ENCODE results near the gene BNC2. TPM values are rescaled to one million over a fixed set of nuclear protein-coding genes. Genes with fewer than 3 reads are reported as not detected.

BNC2 gene
- total RNA-seq, 1 donor from 2014 or later: 38.0 TPM

DNA sequence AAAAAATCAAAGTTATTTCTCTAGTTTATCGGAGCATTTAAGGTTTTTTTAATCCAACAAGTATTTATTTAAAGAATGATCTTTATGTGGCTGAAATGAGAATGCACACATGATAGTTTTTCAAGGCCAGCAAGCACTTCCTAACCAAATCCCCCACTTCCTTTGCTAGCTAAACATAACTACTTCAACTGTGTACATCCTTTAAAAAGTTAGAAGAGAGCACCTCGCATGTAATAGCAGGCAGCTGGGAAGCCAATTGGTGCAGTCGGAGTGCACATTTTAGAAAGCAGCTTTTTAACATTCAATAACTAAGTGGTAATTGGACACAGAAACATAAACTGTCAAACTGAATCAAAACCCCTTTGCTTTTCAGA lies 245.7 kb downstream of the BNC2 start:
- peak overlapping the region; percentile 41 for H3K4me3 Mint-ChIP-seq (ENCODE audit: unreplicated experiment)

GRCh38 chr9:16623989-16624743 lies 246.3 kb downstream of the BNC2 start:
- DNase-seq (ENCODE audit: low read depth): no peak
- peak; percentile 9 for FAIRE-seq
- H3K79me2 ChIP-seq (ENCODE audit: insufficient read depth, low read length): peaks cover 11% of the 10 kb centered on the region
- no peak overlapping the region for H3K4me3 ChIP-seq (ENCODE audit: insufficient read depth, low read depth, low read length)
- H3K9me3 Mint-ChIP-seq (ENCODE audit: unreplicated experiment): no peaks in the 10 kb centered on the region
- no peak overlapping the region for H2AFZ ChIP-seq (ENCODE audit: low read depth, low read length)
- H3K27ac Mint-ChIP-seq (ENCODE audit: unreplicated experiment): peak overlapping the region; percentile 81
- no peaks in the 10 kb centered on the region for H3K27me3 Mint-ChIP-seq (ENCODE audit: low read depth, unreplicated experiment)
- H3K36me3 Mint-ChIP-seq (ENCODE audit: low read depth, unreplicated experiment): peaks cover 2% of the 10 kb centered on the region
- no peak overlapping the region for H3K27ac ChIP-seq (ENCODE audit: low read depth, low read length)
- no peak overlapping the region for H3K9ac ChIP-seq (ENCODE audit: low read length)
- H3K36me3 ChIP-seq (ENCODE audit: insufficient read depth, low read length): no peaks in the 10 kb centered on the region
- H4K20me1 ChIP-seq (ENCODE audit: insufficient read depth, low read length): no peaks in the 10 kb centered on the region
- peaks cover 40% of the 10 kb centered on the region for H3K4me1 ChIP-seq (ENCODE audit: insufficient read depth, low read length)
- no peaks in the 10 kb centered on the region for H3K9me3 ChIP-seq (ENCODE audit: insufficient read depth, low read depth, low read length)
- no peak overlapping the region for H3K4me2 ChIP-seq (ENCODE audit: low read length)
- H3K4me1 Mint-ChIP-seq (ENCODE audit: low read depth, unreplicated experiment): peaks cover 82% of the 10 kb centered on the region
- no peaks in the 10 kb centered on the region for H3K27me3 ChIP-seq (ENCODE audit: insufficient read depth, low read length)
- H3K4me3 Mint-ChIP-seq (ENCODE audit: unreplicated experiment): no peak overlapping the region
- TF ChIP-seq EZH2 (IDR thresholded peaks at IDR 0.05; ENCODE audit: insufficient read depth, low read length) (no peak), CTCF (IDR thresholded peaks at IDR 0.05; ENCODE audit: insufficient read depth, low read depth, low read length) (no peak)

More for the DNA sequence above, 245.7 kb downstream of the BNC2 start:
- peak overlapping the region; percentile 76 for H3K27ac Mint-ChIP-seq (ENCODE audit: unreplicated experiment)
- no peak overlapping the region for H3K4me2 ChIP-seq (ENCODE audit: low read length)
- H3K4me1 ChIP-seq (ENCODE audit: insufficient read depth, low read length): peaks cover 40% of the 10 kb centered on the region
- H3K79me2 ChIP-seq (ENCODE audit: insufficient read depth, low read length): peaks cover 14% of the 10 kb centered on the region
- TF ChIP-seq EZH2 (IDR thresholded peaks at IDR 0.05; ENCODE audit: insufficient read depth, low read length): no peak
- H2AFZ ChIP-seq (ENCODE audit: low read depth, low read length): no peak overlapping the region
- no peaks in the 10 kb centered on the region for H3K27me3 Mint-ChIP-seq (ENCODE audit: low read depth, unreplicated experiment)
- H3K4me1 Mint-ChIP-seq (ENCODE audit: low read depth, unreplicated experiment): peaks cover 80% of the 10 kb centered on the region
- no peaks in the 10 kb centered on the region for H4K20me1 ChIP-seq (ENCODE audit: insufficient read depth, low read length)
- H3K36me3 Mint-ChIP-seq (ENCODE audit: low read depth, unreplicated experiment): peaks cover 2% of the 10 kb centered on the region
- H3K27ac ChIP-seq (ENCODE audit: low read depth, low read length): no peak overlapping the region
- FAIRE-seq (no peak), DNase-seq (ENCODE audit: low read depth) (no peak)
- no peaks in the 10 kb centered on the region for H3K9me3 ChIP-seq (ENCODE audit: insufficient read depth, low read depth, low read length)
- no peaks in the 10 kb centered on the region for H3K9me3 Mint-ChIP-seq (ENCODE audit: unreplicated experiment)
- no peaks in the 10 kb centered on the region for H3K36me3 ChIP-seq (ENCODE audit: insufficient read depth, low read length)
- H3K9ac ChIP-seq (ENCODE audit: low read length): no peak overlapping the region
- no peaks in the 10 kb centered on the region for H3K27me3 ChIP-seq (ENCODE audit: insufficient read depth, low read length)
- H3K4me3 ChIP-seq (ENCODE audit: insufficient read depth, low read depth, low read length): no peak overlapping the region

DNA sequence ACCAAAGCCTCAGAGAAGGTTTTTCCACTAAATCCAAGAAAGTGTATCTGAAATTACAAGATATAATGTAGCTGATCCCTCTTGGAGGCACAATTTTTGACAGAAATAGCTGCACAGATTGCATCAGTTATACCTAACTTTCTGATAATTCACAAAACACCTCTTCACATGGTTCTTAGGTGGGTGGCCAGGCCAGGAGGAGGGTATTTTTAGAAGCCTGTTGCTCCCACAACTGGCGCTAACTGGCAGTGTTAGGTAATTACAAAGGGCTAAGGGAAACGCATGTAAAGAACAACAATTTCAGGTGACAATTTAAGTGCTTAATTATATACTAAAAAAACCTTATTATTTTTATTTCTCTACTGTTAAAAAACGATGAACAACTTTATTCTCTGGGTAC lies 247.9 kb downstream of the BNC2 start:
- Histone ChIP-seq H3K79me2 (ENCODE audit: insufficient read depth, low read length) (peaks cover 14% of the 10 kb centered on the region), H4K20me1 (ENCODE audit: insufficient read depth, low read length) (peaks cover 8% of the 10 kb centered on the region), H3K4me1 (ENCODE audit: insufficient read depth, low read length) (peaks cover 25% of the 10 kb centered on the region), H3K4me3 (ENCODE audit: insufficient read depth, low read depth, low read length) (no peak overlapping the region), H3K4me2 (ENCODE audit: low read length) (no peak overlapping the region), H3K27me3 (ENCODE audit: insufficient read depth, low read length) (no peaks in the 10 kb centered on the region), H3K27ac (ENCODE audit: low read depth, low read length) (no peak overlapping the region), H3K9me3 (ENCODE audit: insufficient read depth, low read depth, low read length) (no peaks in the 10 kb centered on the region), H2AFZ (ENCODE audit: low read depth, low read length) (no peak overlapping the region), H3K9ac (ENCODE audit: low read length) (no peak overlapping the region), H3K36me3 (ENCODE audit: insufficient read depth, low read length) (no peaks in the 10 kb centered on the region)
- Mint-ChIP-seq H3K4me1 (ENCODE audit: low read depth, unreplicated experiment) (peaks cover 77% of the 10 kb centered on the region), H3K27me3 (ENCODE audit: low read depth, unreplicated experiment) (no peaks in the 10 kb centered on the region), H3K27ac (ENCODE audit: unreplicated experiment) (no peak overlapping the region), H3K4me3 (ENCODE audit: unreplicated experiment) (no peak overlapping the region), H3K9me3 (ENCODE audit: unreplicated experiment) (no peaks in the 10 kb centered on the region), H3K36me3 (ENCODE audit: low read depth, unreplicated experiment) (peaks cover 2% of the 10 kb centered on the region)
- no peak for TF ChIP-seq CTCF (IDR thresholded peaks at IDR 0.05; ENCODE audit: insufficient read depth, low read depth, low read length)
- TF ChIP-seq EZH2 (IDR thresholded peaks at IDR 0.05; ENCODE audit: insufficient read depth, low read length): no peak
- FAIRE-seq: no peak
- DNase-seq (ENCODE audit: low read depth): no peak

Measured in astrocyte (in vitro differentiated cells and primary cell).